Measurements from ENCODE around the gene IPO4.
"Not testable (repeated sequence)": the region's sequence is repeated elsewhere in the genome, so short reads cannot be mapped to it uniquely, and the experiment has no call there.

The IPO4 gene

GRCh38 chr14:24216345-24216699 lies 27.7 kb upstream of the IPO4 start:
- DNase-seq, result no peak

GRCh38 chr14:24215495-24216344 lies 27.1 kb upstream of the IPO4 start, which contains the start of gene MDP1:
Gene MDP1 (minus strand): TSS chr14:24216066. CDS start chr14:24215955, 111 bp downstream.
- DNase-seq, result peak; percentile 64 to 92

GRCh38 chr14:24213866-24214662 lies 25.4 kb upstream of the IPO4 start:
- DNase-seq, result no peak

- peak; percentile 94 to 97 for DNase-seq
Measured at GRCh38 chr14:24212924-24213865, 24.6 kb upstream of the IPO4 start, which contains the start of gene CHMP4A. Gene CHMP4A (minus strand): TSS chr14:24213488. CDS start chr14:24213439, 49 bp downstream.

- DNase-seq, result no peak
Measured at GRCh38 chr14:24211311-24211710, 22.7 kb upstream of the IPO4 start.

GRCh38 chr14:24207625-24208024 lies 19.0 kb upstream of the IPO4 start:
- DNase-seq, result no peak

GRCh38 chr14:24207104-24207551 lies 18.5 kb upstream of the IPO4 start:
- no peak for DNase-seq

- DNase-seq, result no peak
Measured at GRCh38 chr14:24206260-24207103, 17.9 kb upstream of the IPO4 start.

GRCh38 chr14:24204163-24205146 lies 15.8 kb upstream of the IPO4 start:
- DNase-seq, result no peak

GRCh38 chr14:24203249-24203886 lies 14.8 kb upstream of the IPO4 start:
- DNase-seq, result not testable (repeated sequence)

GRCh38 chr14:24202538-24202937 lies 13.9 kb upstream of the IPO4 start:
- not testable (repeated sequence) for DNase-seq

- no peak for DNase-seq
Measured at GRCh38 chr14:24198814-24199524, 10.4 kb upstream of the IPO4 start.

- DNase-seq, result no peak
Measured at GRCh38 chr14:24197056-24197450, 8.4 kb upstream of the IPO4 start.

GRCh38 chr14:24196071-24197055 lies 7.7 kb upstream of the IPO4 start:
- peak in 1 of 2 experiments; percentile 52 for DNase-seq

- DNase-seq, result peak; percentile 73 to 88
Measured at GRCh38 chr14:24195186-24196070, 6.8 kb upstream of the IPO4 start, which contains the start of gene TM9SF1. Gene TM9SF1 (minus strand): TSS chr14:24195441. CDS start chr14:24195019, 422 bp downstream.

GRCh38 chr14:24194873-24195185 lies 6.2 kb upstream of the IPO4 start:
- no peak for DNase-seq

Measured in NCI-H526 (cell line).